Measurements from ENCODE around the gene SUPT4H1.

SUPT4H1 gene

DNA sequence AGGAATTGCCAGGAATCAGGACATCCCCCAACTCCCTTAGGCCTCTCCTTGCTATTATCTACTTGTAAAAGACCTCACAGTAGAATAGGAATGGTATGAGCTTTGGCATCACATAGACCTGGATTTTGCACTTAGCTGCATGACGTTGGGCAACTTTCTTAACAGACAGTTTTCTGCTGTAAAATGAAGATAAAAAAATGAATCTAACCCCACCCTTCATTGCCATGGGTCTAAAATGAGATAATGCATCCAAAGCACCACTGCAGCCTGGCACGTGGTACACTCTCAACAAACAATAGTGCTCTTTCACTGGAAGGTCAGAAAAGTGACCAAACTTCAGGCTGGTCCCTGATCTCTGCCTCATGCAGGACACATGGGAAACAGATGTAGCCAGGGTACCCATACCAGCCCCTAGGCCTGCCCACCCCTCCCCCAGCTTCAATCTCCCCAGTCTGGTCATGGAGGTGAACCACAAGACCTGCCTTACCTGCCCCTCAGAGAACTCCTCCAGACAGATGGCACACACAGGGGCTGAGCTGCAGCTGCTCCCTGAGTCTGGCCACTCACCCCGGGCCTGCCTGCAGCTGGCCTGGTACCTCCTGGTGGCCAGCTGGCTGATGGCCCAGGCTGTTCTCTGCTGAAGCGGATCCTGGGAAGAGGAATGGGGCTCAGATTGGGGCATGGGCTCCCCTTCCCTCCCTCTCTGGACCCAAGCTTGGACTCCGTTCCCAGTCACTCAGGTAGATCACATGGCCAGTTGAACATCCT, 8.5 kb upstream of the SUPT4H1 start:
- Histone ChIP-seq H3K9me3 (ENCODE audit: insufficient read depth, low read length, severe bottlenecking) (no peaks in the 10 kb centered on the region), H3K4me3 (ENCODE audit: low read depth in 1 of 2, low read length in 2 of 2) (no peak overlapping the region), H3K4me2 (ENCODE audit: insufficient read depth, low read length) (no peak overlapping the region), H4K20me1 (ENCODE audit: insufficient read depth, low read length) (no peaks in the 10 kb centered on the region), H3K36me3 (ENCODE audit: insufficient read depth, low read length) (no peaks in the 10 kb centered on the region), H2AFZ (ENCODE audit: low read depth, low read length) (no peak overlapping the region), H3K27ac (ENCODE audit: low read length) (no peak overlapping the region), H3K4me1 (ENCODE audit: insufficient read depth, low read length) (no peaks in the 10 kb centered on the region), H3K9ac (ENCODE audit: low read depth, low read length) (no peak overlapping the region), H3K27me3 (ENCODE audit: insufficient read depth, low read length, poor library complexity) (no peaks in the 10 kb centered on the region), H3K79me2 (ENCODE audit: insufficient read depth, low read length) (no peaks in the 10 kb centered on the region)
- TF ChIP-seq EZH2 (IDR thresholded peaks at IDR 0.05; ENCODE audit: borderline replicate concordance, low read depth, low read length, severe bottlenecking) = no peak
- TF ChIP-seq, protein P1, sequence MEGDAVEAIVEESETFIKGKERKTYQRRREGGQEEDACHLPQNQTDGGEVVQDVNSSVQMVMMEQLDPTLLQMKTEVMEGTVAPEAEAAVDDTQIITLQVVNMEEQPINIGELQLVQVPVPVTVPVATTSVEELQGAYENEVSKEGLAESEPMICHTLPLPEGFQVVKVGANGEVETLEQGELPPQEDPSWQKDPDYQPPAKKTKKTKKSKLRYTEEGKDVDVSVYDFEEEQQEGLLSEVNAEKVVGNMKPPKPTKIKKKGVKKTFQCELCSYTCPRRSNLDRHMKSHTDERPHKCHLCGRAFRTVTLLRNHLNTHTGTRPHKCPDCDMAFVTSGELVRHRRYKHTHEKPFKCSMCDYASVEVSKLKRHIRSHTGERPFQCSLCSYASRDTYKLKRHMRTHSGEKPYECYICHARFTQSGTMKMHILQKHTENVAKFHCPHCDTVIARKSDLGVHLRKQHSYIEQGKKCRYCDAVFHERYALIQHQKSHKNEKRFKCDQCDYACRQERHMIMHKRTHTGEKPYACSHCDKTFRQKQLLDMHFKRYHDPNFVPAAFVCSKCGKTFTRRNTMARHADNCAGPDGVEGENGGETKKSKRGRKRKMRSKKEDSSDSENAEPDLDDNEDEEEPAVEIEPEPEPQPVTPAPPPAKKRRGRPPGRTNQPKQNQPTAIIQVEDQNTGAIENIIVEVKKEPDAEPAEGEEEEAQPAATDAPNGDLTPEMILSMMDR (IDR thresholded peaks at IDR 0.05; ENCODE audit: borderline replicate concordance, extremely low read depth, low read length, poor library complexity, severe bottlenecking) = no peak
- no peak for ATAC-seq (ENCODE audit: insufficient read depth, low read depth)
- DNase-seq = no peak

DNA sequence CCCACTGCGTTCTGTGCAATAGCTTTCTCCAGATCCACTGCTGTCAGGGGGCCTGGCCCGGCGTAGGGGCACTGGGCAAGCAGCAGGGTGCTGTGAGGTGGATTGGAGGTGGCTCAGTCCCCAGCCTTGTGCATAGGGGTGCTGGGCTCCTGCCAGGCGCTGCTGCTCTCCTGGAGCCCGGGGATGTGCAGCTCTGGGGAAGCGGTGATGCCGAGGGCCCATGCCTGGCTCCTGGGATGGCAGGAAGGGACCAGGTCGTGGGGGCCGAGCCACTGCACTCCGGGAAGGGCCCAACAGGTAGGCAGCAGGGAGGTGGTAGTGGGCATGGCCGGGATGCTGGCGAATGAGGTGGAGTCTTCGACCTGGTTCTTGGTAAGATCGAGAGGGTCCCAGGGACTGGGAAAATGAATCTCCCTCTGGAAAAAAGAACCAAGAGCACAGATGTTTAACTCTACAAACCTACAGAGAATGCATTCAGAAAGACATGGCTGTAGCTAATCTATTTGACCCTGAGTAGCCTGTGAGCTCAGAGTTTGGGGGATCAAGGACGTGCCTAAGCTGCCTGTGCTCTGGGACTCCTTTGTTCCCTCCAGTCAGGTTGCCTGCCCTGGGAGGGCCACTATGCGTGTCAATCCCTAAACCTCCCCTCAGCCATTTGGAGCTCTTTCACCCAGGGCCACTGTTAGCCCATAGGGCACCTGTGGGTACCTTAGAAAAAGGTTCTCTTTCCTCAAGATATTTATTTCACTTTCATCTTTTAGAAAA, 6.6 kb upstream of the SUPT4H1 start:
- no peak overlapping the region for H3K4me3 ChIP-seq (ENCODE audit: low read depth in 1 of 2, low read length in 2 of 2)
- no peak overlapping the region for H3K9ac ChIP-seq (ENCODE audit: low read depth, low read length)
- peaks cover 8% of the 10 kb centered on the region for H3K36me3 ChIP-seq (ENCODE audit: insufficient read depth, low read length)
- DNase-seq (no peak), ATAC-seq (ENCODE audit: insufficient read depth, low read depth) (no peak)
- no peak for TF ChIP-seq EZH2 (IDR thresholded peaks at IDR 0.05; ENCODE audit: borderline replicate concordance, low read depth, low read length, severe bottlenecking)
- TF ChIP-seq, protein P1 (IDR thresholded peaks at IDR 0.05; ENCODE audit: borderline replicate concordance, extremely low read depth, low read length, poor library complexity, severe bottlenecking) = no peak
- no peaks in the 10 kb centered on the region for H3K4me1 ChIP-seq (ENCODE audit: insufficient read depth, low read length)
- no peak overlapping the region for H3K27ac ChIP-seq (ENCODE audit: low read length)
- H4K20me1 ChIP-seq (ENCODE audit: insufficient read depth, low read length) = no peaks in the 10 kb centered on the region
- no peaks in the 10 kb centered on the region for H3K79me2 ChIP-seq (ENCODE audit: insufficient read depth, low read length)
- no peak overlapping the region for H3K4me2 ChIP-seq (ENCODE audit: insufficient read depth, low read length)
- H2AFZ ChIP-seq (ENCODE audit: low read depth, low read length) = no peak overlapping the region
- no peaks in the 10 kb centered on the region for H3K9me3 ChIP-seq (ENCODE audit: insufficient read depth, low read length, severe bottlenecking)
- H3K27me3 ChIP-seq (ENCODE audit: insufficient read depth, low read length, poor library complexity) = no peaks in the 10 kb centered on the region

DNA sequence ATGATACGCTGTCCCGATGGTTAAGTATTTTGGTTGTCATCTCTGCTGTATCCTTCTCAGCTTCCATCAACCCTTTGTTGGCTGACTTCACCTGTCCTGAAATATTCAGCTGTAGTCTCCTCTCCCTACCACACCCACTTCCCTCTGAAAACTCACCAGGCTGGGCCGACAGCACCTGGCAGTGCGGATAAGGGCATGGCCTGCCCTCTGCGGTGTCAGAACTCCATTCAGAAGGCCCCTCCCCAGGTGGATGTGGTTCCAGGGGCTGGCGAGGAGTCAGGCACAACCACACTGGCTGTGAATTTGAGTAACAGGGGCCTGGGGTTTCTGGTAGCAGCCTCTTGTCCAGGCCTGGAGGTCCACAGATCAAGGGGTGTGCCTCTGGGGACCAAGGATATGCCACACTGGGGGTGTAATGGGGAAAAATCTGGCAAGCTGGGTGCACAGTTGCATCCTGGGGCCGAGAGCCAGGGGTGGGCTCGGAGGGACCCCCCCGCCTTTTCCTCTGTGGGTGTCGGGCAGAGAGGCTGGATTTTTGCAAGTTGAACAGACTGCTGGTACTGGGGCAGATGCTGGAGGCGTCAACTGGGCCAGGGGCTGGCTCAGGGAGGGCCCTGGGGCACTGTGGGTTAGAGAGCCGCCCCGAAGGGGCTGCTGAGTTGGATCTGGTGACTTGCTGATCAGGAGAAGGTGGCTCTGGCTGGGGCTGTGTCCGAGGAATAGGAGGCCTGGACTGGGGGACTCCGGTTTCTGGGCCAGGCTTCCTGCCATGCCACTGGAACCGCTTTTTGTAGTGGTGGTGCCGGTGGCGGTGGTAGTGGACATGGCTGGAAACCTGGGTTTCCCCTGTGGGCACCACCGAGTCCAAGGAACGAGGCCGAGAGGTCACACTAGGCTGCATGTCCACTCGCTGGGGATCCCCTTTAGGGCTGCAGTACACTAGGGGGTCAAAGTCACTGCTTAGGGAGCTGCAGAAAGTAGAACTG, 5.6 kb upstream of the SUPT4H1 start:
- Histone ChIP-seq H3K27ac (ENCODE audit: low read length) (no peak overlapping the region), H3K4me3 (ENCODE audit: low read depth in 1 of 2, low read length in 2 of 2) (no peak overlapping the region), H3K79me2 (ENCODE audit: insufficient read depth, low read length) (peaks cover 8% of the 10 kb centered on the region), H3K9me3 (ENCODE audit: insufficient read depth, low read length, severe bottlenecking) (no peaks in the 10 kb centered on the region), H2AFZ (ENCODE audit: low read depth, low read length) (no peak overlapping the region), H3K4me2 (ENCODE audit: insufficient read depth, low read length) (no peak overlapping the region), H4K20me1 (ENCODE audit: insufficient read depth, low read length) (no peaks in the 10 kb centered on the region), H3K4me1 (ENCODE audit: insufficient read depth, low read length) (peaks cover 8% of the 10 kb centered on the region), H3K9ac (ENCODE audit: low read depth, low read length) (no peak overlapping the region), H3K27me3 (ENCODE audit: insufficient read depth, low read length, poor library complexity) (no peaks in the 10 kb centered on the region), H3K36me3 (ENCODE audit: insufficient read depth, low read length) (peaks cover 8% of the 10 kb centered on the region)
- DNase-seq (no peak), ATAC-seq (ENCODE audit: insufficient read depth, low read depth) (no peak)
- TF ChIP-seq, protein P1 (IDR thresholded peaks at IDR 0.05; ENCODE audit: borderline replicate concordance, extremely low read depth, low read length, poor library complexity, severe bottlenecking) = no peak
- TF ChIP-seq EZH2 (IDR thresholded peaks at IDR 0.05; ENCODE audit: borderline replicate concordance, low read depth, low read length, severe bottlenecking) = no peak
